HepG2 (cell line): ENCODE measurements around the gene DLL4. TPM values are rescaled to one million over a fixed set of nuclear protein-coding genes. Genes with fewer than 3 reads are reported as not detected.
A peak's percentile ranks its signal among the peaks of the same experiment; 100 is the strongest.

Source experiments
- CBX1 ChIP-seq: IDR thresholded peaks from one replicate; pipeline ENCODE4 v1.6.1; 2016; ENCODE audit warnings: antibody characterized with exemption, low read depth
- FOXP1 ChIP-seq, 2 experiments: fragments of 450-650 bp in 1 of 2; IDR thresholded peaks; 2 replicates each; pipeline ENCODE4 v1.6.1; 2017 to 2018; ENCODE audit warnings: antibody characterized with exemption in 1 of 2
- HES4 ChIP-seq: sonication (generic); formaldehyde crosslinking; IDR thresholded peaks from 2 replicates; pipeline ENCODE4 v1.9.0; 2021; ENCODE audit warnings: mild to moderate bottlenecking, missing genetic modification reagents, borderline replicate concordance
- HNRNPH1 ChIP-seq: fragments of 200-400 bp; formaldehyde crosslinking; optimal IDR thresholded peaks from 2 replicates; pipeline ENCODE3; 2017; ENCODE audit warnings: mild to moderate bottlenecking, low read depth, low read length
- MAFF ChIP-seq: IDR thresholded peaks from 2 replicates; pipeline ENCODE4 v1.6.1; 2011; ENCODE audit warnings: low read depth, low read length, improper control_type of control experiment
- MIER3 ChIP-seq: IDR thresholded peaks from 2 replicates; pipeline ENCODE4 v1.6.1; 2016; ENCODE audit warnings: missing compliant biosample characterization, borderline replicate concordance
- MXD1 ChIP-seq: sonication (generic); formaldehyde crosslinking; IDR thresholded peaks from 2 replicates; pipeline ENCODE4 v1.4.0; 2020; ENCODE audit warnings: mild to moderate bottlenecking, missing genetic modification reagents
- NCOR1 ChIP-seq: fragments of 200-600 bp; sonication (generic); IDR thresholded peaks from 2 replicates; pipeline ENCODE4 v1.7.0; 2017; ENCODE audit warnings: antibody characterized with exemption, low read length, borderline replicate concordance
- PHB2 ChIP-seq: fragments of 450-650 bp; IDR thresholded peaks from 2 replicates; pipeline ENCODE4 v1.6.1; 2018; ENCODE audit not compliant: partially characterized antibody
- PTBP1 ChIP-seq: fragments of 200-400 bp; formaldehyde crosslinking; IDR thresholded peaks from 2 replicates; pipeline ENCODE4 v1.6.1; 2018; ENCODE audit warnings: low read length, low read depth; ENCODE audit not compliant: poor library complexity, severe bottlenecking
- THAP8 ChIP-seq: sonication (generic); formaldehyde crosslinking; IDR thresholded peaks from 2 replicates; pipeline ENCODE4 v1.5.1; 2020; ENCODE audit warnings: missing genetic modification reagents, mild to moderate bottlenecking, borderline replicate concordance
- WIZ ChIP-seq: sonication (generic); formaldehyde crosslinking; IDR thresholded peaks from 2 replicates; pipeline ENCODE4 v1.5.1; 2020; ENCODE audit warnings: mild to moderate bottlenecking, missing genetic modification reagents
- ZFP36L2 ChIP-seq: sonication (generic); formaldehyde crosslinking; IDR thresholded peaks from 2 replicates; pipeline ENCODE4 v1.4.0; 2020; ENCODE audit warnings: missing genetic modification reagents
- ZNF20 ChIP-seq: sonication (generic); formaldehyde crosslinking; IDR thresholded peaks from 2 replicates; pipeline ENCODE4 v1.4.0; 2020; ENCODE audit warnings: mild to moderate bottlenecking, moderate library complexity, missing genetic modification reagents
- ZNF225 ChIP-seq: sonication (generic); formaldehyde crosslinking; IDR thresholded peaks from 2 replicates; pipeline ENCODE4 v1.4.0; 2020; ENCODE audit warnings: mild to moderate bottlenecking, missing genetic modification reagents
- ZNF331 ChIP-seq: sonication (generic); formaldehyde crosslinking; IDR thresholded peaks from 2 replicates; pipeline ENCODE4 v1.4.0; 2020; ENCODE audit warnings: missing genetic modification reagents
- ZNF644 ChIP-seq: IDR thresholded peaks from 2 replicates; pipeline ENCODE4 v1.6.1; 2016; ENCODE audit warnings: low read depth
- ZNF652 ChIP-seq: IDR thresholded peaks from 2 replicates; pipeline ENCODE4 v1.6.1; 2016; ENCODE audit warnings: low read depth, borderline replicate concordance
- ZNF800 ChIP-seq: sonication (generic); formaldehyde crosslinking; IDR thresholded peaks from 2 replicates; pipeline ENCODE4 v1.4.0; 2020; ENCODE audit warnings: missing genetic modification reagents
- polyA plus RNA-seq, 8 experiments: library from polyadenylated mRNA; depleted of rRNA in 3 of 8; stranded (reverse) in 7 of 8; unstranded in 1 of 8; fragments of >200 nt; fragmentation: Illumina TruSeq in 4 of 8; extraction: Trizol in 4 of 8; gene quantifications; 2 replicates each; pipeline versions ENCODE4 v1.2.1 to v1.2.3, GENCODE V29; 2011 to 2016; ENCODE audit warnings: low read depth in 4 of 8, missing spikeins in 1 of 8, mixed read lengths in 1 of 8; ENCODE audit not compliant: insufficient read depth in 1 of 8
- total RNA-seq, 5 experiments: library from RNA; depleted of rRNA; stranded (reverse); fragments of >200 nt; fragmentation: Illumina TruSeq; extraction: Trizol; gene quantifications; 2 replicates each; pipeline ENCODE4 v1.2.3, GENCODE V29; 2016; ENCODE audit warnings: low read depth in 1 of 5
- TF ChIP-seq, protein P1 (sequence below): sonication (generic); formaldehyde crosslinking; IDR thresholded peaks from 2 replicates; pipeline ENCODE4 v1.8.1; 2022; ENCODE audit warnings: mild to moderate bottlenecking, missing genetic modification reagents
- TF ChIP-seq, protein P2 (sequence below): sonication (generic); formaldehyde crosslinking; IDR thresholded peaks from 2 replicates; pipeline ENCODE4 v1.4.0; 2020; ENCODE audit warnings: missing genetic modification reagents, borderline replicate concordance
- TF ChIP-seq, protein P3 (sequence below): sonication (generic); formaldehyde crosslinking; IDR thresholded peaks from 2 replicates; pipeline ENCODE4 v1.5.0; 2020; ENCODE audit warnings: missing genetic modification reagents

The DLL4 gene
- total and polyA plus RNA-seq, 2 of the 13 experiments (the other 11 are each of a cell fraction or from before 2014, with no cell fraction given), result 0.20 to 0.25 TPM

- TF ChIP-seq, protein P1, sequence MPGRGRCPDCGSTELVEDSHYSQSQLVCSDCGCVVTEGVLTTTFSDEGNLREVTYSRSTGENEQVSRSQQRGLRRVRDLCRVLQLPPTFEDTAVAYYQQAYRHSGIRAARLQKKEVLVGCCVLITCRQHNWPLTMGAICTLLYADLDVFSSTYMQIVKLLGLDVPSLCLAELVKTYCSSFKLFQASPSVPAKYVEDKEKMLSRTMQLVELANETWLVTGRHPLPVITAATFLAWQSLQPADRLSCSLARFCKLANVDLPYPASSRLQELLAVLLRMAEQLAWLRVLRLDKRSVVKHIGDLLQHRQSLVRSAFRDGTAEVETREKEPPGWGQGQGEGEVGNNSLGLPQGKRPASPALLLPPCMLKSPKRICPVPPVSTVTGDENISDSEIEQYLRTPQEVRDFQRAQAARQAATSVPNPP, result 0 out of 2 replicates have a peak, but pooled peaks have one; percentile 17
- TF ChIP-seq, protein P2, sequence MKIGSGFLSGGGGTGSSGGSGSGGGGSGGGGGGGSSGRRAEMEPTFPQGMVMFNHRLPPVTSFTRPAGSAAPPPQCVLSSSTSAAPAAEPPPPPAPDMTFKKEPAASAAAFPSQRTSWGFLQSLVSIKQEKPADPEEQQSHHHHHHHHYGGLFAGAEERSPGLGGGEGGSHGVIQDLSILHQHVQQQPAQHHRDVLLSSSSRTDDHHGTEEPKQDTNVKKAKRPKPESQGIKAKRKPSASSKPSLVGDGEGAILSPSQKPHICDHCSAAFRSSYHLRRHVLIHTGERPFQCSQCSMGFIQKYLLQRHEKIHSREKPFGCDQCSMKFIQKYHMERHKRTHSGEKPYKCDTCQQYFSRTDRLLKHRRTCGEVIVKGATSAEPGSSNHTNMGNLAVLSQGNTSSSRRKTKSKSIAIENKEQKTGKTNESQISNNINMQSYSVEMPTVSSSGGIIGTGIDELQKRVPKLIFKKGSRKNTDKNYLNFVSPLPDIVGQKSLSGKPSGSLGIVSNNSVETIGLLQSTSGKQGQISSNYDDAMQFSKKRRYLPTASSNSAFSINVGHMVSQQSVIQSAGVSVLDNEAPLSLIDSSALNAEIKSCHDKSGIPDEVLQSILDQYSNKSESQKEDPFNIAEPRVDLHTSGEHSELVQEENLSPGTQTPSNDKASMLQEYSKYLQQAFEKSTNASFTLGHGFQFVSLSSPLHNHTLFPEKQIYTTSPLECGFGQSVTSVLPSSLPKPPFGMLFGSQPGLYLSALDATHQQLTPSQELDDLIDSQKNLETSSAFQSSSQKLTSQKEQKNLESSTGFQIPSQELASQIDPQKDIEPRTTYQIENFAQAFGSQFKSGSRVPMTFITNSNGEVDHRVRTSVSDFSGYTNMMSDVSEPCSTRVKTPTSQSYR (CRISPR knock-in tag), result peak; percentile 48; the same call in 1 of the 2 replicates
- TF ChIP-seq NCOR1 (no peak), HES4 (CRISPR knock-in tag) (peak; percentile 55; the same call in 1 of the 2 replicates), ZNF225 (CRISPR knock-in tag) (no peak), THAP8 (CRISPR knock-in tag) (no peak), HNRNPH1 (no peak), MAFF (no peak), PHB2 (no peak), WIZ (CRISPR knock-in tag) (no peak), ZNF652 (CRISPR knock-in tag) (no peak), ZNF644 (CRISPR knock-in tag) (no peak), CBX1 (no peak), MIER3 (CRISPR knock-in tag) (no peak), FOXP1 (IDR thresholded peaks at IDR 0.05) (no peak), FOXP1 (CRISPR knock-in tag; IDR thresholded peaks at IDR 0.05) (0 out of 2 replicates have a peak, but pooled peaks have one; percentile 11), ZNF20 (CRISPR knock-in tag) (no peak), PTBP1 (no peak), ZNF800 (no peak), MXD1 (CRISPR knock-in tag) (peak; percentile 50; the same call in 1 of the 2 replicates), ZNF331 (CRISPR knock-in tag) (no peak), ZFP36L2 (CRISPR knock-in tag) (no peak)
- TF ChIP-seq, protein P3, sequence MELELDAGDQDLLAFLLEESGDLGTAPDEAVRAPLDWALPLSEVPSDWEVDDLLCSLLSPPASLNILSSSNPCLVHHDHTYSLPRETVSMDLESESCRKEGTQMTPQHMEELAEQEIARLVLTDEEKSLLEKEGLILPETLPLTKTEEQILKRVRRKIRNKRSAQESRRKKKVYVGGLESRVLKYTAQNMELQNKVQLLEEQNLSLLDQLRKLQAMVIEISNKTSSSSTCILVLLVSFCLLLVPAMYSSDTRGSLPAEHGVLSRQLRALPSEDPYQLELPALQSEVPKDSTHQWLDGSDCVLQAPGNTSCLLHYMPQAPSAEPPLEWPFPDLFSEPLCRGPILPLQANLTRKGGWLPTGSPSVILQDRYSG, result no peak
Measured at GRCh38 chr15:40941528-40942336, 12.6 kb downstream of the DLL4 start (continued).
